ENCODE measurements around the gene RET. TPM values are rescaled to one million over a fixed set of nuclear protein-coding genes. Genes with fewer than 3 reads are reported as not detected.

RET gene
- total RNA-seq, 1 experiment from 2014 or later: under 0.01 TPM

DNA sequence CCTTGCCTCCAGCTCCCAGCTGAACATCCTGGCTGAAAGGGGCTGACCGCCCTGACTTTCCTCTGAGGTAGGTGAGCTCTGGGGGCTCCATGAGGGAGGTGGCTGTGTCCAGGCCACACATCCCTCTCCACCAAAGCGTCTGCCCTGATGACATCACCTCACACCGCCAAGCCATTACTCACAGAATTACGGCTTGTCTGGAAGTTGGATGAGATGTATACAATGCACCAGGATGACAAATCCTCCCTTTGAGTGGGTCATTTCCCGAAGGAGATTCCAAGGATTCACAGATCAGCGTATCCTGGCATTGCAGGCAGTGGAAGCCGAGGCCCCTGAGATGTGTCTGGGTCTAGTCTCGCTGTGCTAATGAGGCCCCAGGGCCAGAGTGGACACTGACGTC is 15.1 kb upstream of the RET start:
- no peak for DNase-seq (ENCODE audit: low read depth)

DNA sequence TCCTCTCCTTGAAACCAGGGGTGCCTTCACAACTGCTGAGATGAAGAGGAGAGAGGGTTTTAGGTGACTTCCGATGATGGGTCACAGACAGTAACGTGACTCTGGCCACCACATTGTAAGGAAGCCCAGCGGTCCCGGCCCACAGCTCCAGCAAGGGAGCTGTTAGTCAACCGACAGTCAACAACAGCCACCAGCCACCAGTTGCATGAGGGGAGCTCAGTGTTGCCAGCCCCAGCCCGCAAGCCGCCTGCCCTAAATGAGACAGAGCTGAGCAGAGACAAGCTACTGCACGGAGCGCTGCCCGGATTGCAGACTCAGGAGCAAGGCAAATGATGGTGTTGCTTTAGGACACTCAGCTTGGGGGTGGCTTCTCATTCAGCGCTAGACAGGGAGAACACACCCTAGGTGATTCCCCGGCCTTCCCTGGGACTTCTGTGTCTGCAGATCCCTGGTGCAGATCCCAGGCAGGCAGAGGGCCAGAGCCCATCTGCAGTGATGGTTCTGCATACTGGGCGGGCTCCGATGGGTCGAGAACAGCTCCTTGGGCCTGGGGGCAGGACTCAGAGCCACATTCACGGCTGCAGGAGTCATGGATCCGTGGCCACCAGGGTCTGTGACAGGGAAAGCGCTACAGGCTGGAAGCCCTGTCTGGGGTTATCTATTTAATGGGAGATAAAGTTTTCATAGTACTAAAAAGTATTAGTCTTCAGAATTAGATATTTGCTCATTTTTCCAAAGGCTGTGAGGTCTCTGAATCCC is 14.3 kb upstream of the RET start:
- no peak for DNase-seq (ENCODE audit: low read depth)

DNA sequence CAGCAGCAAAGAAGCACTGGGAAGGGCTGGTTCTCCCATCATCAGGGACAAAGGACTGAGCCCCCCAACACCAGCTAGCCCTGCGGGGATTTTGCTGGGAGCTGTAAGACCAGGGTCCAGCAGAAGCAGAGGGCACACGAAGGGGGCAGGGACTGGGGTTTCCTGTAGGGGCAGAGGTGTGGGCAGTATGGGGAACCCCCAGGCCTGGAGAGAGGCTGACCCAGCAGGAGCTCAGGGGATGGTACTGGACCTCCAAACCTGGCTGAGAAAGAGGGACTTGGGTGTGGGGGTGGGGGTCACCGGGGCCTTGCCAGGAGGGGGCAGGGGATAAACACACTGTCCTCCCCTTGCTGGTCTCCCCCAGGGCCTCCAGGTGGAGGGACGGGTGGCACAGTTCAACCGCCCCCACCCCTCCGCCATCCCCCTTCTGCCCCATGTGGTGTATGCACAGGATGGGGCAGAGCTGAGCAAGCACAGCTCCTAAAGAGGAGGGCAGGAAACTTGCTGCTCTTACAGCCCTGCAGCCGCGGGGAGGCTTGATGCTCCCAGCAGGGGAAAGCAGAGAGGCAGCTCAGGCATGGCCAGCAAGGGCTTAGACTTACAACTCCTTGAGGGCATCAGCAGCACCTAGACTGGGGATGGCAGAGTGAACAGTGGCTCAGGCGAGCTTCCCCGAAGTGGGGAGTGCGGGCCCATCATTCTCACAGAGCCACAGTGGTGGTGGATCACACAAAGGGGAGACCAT is 12.4 kb upstream of the RET start:
- no peak for DNase-seq (ENCODE audit: low read depth)

DNA sequence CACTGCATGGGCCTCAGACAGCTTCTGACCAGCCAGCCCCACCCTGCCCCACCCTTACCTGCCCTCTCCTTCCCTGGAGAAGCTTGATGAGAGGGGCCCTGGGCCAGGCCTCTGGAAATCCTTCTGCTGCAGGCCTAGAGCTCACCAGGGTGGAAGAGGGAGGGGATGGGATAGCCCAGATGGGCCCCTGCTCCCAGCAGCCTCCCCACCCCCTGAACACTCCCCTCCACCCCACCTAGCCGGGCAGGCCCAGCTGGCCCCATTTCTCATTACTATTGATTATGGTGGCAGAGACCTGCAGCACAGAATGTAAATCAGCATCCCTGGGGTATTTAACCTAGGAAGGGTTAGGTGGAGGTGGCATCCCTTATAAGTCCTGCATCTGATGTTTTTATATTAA is 11.6 kb upstream of the RET start:
- DNase-seq (ENCODE audit: low read depth): no peak

DNA sequence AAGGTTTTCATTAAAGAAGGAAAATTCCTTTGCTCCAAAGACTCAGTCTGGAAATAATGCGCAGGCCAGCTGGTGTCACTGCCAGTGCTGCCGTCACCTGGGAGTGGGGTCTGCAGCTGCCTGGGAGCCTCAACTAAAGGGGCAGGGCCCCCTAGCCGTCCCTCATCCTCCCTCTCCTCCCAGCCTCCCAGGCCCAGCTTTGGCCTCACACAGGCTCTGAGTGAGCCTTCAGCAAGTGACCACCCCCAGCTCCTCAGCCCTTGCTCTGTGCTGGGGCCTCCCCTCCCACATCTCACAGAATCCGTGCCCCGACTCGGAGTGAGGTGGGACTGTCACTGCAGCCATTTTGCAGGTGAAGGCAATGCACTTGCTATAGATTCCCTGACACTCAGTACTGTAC is 11.1 kb upstream of the RET start:
- DNase-seq (ENCODE audit: low read depth): no peak

DNA sequence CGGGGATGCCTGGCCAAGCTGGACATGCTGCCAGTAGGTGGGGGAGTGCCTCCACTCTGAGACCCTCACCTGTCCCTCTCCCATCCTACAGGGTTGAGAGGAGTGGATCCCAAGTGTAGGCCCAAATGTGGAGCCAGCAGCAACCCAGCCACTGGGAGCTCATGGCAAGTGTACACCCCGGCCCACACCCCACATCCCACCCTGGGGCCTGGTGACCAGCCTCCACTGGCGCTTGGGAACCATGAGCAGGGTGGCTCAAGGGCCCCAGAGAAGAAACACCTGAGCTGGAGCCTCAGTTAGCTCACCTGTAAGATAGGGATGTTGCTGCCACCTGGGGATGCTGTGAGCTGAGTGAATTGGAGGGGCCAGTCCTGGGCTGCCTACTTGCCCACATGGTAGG is 10.4 kb upstream of the RET start:
- no peak for DNase-seq (ENCODE audit: low read depth)

DNA sequence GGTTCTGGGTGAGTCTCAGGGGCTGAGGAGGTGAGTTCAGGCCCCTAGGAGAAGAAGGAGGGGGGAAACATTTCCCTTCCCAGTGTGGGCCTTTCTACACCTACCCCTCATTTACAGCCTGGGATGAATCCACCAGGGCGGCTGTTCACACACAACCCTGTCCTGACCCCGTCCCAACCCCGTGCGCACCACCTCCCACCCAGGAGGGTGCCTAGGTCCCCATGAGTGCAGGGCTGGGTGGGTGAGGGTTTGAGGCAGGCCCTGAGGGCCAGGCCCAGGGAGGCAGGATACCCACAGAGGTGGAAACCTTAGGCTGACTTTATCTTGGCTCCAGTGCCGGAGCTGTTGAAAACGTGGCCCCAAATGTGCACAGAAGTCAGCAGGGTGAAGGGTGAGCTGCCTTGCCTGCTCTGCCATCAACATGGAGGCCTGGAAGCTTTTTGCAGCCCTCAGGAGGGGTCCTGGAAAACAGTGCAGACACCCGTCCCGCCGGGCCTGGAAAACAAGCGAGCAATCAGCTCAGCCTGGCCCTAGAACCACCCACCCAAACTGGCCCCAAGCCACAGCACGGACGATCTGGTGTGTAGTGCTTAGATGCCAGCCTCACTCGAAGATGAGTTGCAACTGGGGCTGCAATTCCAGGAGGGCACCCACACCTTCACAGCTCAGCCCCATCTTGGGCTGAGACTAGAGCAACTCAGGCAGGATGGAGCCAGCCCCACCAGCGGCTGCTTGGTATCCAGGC is 9.3 kb upstream of the RET start:
- DNase-seq (ENCODE audit: low read depth): no peak

DNA sequence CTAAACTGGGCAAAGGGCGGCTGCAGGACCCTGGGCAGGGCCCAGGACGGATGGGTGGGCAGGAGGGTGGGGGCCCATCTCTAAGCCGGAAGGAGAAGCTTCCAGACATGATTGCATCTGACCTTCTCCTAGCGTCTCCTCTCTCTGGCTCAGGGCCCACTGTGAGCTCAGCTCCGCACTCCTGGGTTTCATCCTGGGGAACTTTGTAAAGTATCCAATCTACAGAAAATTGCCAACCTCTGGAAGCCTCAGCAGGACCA is 8.8 kb upstream of the RET start:
- no peak for DNase-seq (ENCODE audit: low read depth)

DNA sequence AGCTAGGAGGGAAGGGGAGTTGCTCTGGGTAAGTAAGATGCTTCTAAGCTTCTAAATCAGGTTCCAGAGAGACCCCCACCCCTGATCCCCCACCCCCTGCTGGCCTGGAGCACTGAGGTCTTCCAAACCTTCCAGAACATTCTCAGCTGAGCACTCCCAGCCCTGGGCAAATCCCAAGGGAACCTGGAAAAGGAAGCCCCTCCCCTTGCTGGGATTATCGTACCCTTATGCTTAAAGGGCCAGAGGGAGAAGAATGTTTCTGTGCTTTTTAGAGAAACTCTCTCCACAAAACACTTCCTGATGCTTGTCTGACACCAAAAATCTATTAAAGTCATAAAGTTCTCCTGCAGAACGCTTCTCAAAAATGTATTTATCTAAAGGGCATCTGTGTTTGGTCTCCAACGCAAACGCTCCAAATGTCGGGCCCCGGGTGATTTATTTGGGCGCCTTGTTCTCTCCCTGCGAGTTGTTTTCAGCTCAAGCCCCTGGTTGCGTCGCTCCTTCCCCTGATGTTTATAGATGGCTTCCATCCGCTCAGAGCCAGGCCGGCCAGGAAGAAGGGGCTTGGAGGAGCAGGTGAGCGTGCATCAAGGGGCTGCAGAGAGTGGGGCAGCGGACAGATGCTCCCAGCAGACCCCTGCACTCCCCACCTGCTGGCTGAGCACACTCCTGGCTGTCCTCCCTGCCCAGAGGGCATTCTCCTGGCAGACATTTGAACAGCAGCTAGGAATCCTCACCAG is 8.2 kb upstream of the RET start:
- DNase-seq (ENCODE audit: low read depth): no peak

DNA sequence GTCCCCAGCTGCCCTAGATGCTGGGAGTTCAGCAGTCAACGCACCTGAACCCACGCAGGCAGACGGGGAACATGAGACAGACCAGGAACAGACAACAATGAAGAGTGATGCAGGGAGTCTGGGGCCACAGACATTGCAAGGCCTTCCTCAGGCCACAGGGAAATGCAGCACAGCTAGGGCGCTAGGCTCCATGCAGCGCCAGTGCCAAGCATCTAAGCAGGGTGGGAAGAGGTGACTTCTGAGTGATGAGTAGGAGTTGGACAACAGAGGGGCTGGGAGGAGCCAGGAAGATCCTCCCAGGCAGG is 7.7 kb upstream of the RET start:
- no peak for DNase-seq (ENCODE audit: low read depth)

DNA sequence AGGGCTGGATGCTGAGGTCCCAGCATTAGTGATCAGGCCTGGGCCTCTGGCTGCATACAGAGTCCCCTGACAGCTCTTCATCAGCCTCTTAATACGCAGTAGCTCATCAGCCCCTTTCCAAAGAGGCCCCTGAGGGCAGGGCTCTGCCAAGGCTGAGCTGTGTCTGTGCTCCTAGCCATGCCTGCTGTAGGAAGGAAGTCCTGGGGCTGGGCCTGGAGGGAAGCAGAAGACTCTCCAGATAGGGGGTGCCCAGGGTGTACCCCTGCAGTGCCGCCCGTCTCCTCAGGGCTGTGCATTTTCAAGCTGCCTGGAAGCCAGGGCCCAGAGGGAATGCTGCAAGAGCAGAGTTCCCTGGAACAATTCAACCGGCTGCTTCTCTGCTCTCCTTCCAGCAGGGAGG is 7.3 kb upstream of the RET start:
- DNase-seq (ENCODE audit: low read depth): no peak

DNA sequence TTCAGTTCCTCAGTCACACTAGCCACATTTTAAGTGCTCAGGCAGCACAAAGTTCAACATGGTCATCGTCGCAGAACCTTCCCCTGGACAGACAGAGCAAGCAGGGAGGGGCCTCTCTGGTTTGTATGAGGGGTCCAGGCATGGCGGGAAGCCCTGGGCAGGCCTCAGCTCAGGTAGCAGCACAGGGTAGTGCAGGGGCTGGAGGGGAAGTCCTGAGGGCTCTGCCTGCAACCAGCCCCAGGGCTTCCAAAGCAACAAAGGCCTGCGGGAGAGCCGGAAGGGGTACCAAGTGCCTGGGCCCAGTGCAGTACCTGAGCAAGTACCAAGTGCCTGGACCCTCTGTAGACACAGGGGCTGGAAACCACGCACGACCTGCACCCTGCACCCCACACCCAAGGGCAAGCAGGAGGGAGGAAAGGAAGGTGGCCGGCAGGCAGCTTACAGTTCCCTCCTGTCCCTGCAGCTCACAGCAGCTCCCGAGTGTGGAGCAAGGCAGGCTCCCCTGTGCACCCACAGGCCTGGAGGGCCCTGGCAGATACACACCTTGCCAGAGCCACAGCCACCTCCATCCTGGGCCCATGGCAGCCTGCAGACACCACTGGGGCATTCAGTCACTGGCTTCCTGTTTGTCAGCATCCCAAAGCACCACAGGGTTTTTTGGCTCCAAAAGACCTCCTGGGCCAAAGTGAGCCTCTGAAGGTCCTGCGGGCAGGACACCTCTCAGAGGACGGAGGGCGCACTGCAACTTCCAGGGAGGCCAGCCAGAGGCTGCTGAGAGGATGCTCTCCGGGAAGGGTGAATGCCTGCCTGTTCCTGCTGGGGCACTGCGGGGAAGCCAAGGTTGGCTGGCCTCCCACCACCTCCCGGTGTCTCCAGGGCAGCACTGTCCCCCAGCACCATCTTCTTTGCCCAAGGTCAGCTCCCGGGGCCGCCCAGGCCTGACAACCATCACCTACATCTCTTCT is 6.5 kb upstream of the RET start:
- no peak for DNase-seq (ENCODE audit: low read depth)

DNA sequence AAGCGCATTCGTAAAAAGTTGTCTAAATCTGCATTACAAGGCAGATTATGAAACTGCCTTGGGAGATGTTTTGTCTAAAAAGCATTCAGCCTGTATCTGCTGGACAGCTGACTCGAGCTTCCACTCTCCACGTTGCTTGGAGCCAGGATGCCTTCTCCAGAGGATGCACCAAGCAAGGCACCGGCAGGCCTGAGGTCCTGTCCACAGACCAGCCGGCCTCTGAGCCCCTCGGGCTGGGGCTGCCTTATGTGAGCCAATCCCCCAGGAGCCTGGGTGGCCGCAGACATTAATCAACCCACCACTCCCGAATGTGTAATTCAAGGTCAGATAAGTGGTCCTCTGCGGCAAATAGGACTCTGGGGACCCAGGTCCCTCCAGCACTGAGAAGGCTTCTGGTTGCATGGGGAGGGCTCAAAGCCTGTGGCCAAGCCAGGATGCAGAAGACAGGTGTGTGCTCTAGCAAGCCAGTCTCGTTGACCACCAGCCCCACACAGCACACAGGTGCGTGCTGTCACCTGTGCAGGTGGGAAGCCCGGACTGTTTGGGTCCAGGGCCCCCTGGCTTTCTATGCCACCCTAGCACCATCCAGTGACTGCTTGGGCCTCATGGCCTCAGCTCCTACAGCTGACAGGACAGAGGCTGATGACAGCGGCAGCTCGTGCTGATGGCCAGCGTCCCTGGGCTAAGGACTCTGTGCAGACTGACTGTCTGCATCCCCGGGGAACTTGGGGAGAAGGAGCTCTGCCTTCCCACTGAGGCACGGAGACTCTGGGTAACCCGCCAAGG is 4.8 kb upstream of the RET start:
- no peak for DNase-seq (ENCODE audit: low read depth)

DNA sequence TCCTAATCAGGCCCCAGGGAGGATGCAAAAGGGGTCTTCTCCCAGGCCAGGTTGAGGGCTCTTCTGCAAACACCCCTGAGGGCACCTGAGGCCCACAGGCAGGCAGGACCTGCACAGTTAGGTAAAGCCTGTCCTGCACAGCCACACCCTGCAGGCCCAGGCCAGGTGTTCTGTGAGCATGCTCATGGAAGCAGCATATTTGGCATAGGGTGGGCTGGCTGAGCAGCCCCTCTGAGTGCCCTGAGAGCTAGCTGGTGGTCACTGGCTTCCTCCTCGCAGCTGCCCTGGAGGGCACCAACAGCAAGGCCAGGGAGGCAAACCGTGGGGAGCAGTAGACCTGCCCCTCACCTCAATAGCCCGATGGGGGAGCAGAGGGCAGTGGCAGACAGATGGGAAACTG is 3.7 kb upstream of the RET start:
- DNase-seq (ENCODE audit: low read depth): no peak

DNA sequence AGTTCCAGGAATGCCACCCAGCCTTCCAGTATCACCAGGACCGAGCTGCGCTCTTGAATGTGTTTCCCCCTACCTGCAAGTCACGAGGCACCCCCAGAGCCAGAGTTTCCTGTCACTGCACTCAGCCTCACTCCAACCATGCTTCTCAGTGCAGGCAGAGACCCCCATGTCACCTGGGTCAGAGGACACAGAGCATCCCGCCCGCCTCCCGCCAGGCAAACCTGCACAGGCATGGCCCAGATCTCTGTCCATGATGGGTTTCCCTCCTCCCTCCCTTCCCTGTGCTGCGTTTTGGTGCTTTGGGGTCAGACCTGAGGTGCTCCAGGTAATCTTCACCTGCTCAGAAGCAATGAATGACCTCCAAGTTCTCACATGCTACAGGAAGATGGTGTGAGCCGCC is 3.1 kb upstream of the RET start:
- no peak for DNase-seq (ENCODE audit: low read depth)

DNA sequence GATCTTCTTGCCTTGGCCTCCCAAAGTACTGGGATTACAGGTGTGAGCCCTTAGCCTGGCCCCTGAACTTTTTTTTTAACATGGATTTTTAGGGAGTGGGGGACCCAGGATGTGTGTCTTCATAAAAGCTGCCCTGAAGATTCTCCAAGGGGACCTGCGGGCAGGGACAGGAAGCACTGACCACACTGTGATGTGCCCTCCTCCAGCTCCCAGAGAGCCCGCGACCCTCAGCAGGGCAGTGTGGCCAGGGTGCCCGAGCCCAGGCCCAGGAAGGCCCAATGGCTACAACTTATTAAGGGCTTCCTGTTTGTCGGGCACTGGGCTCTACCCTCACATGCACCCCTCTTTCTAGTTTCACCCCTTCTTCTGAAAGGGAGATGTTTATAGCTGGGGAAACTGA is 2.5 kb upstream of the RET start:
- DNase-seq (ENCODE audit: low read depth): no peak

DNA sequence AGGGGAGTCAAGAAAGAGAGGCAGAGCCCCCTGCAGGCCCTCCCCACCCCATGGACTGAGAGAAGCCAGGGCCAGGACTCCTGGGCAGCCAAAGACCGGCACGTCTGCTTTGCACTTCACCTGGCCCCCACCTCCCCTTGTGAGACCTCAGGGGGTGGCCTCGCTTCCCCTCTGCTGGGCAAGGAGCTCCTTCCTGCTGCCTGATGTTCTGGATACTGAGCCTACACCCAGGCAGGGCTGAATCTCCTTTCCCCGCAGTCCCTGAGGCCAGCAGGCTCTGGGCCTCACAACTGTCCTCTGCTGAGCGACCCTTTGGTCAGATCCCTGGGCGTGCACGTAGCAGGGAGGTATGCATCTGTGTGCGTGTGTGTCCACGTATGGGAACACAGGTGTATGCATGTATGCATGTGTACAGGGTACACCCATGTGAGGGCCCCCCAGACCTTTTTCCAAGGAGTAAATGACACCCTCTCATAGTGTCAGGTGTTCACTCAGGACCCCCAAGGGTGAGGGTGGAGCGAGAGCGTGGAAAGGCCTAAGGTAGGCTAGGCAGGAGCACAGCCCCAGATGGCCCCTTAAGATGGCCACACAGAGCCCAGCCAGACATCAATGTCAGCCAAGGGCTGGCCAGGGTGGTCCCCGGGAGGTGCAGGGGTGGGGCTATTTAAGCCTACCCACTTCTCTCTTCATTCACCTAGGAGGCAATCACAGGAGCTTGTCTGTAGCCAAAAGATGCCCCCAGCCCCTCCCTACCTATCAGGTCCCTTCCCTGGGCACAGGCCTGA is 1.9 kb upstream of the RET start:
- no peak for DNase-seq (ENCODE audit: low read depth)

DNA sequence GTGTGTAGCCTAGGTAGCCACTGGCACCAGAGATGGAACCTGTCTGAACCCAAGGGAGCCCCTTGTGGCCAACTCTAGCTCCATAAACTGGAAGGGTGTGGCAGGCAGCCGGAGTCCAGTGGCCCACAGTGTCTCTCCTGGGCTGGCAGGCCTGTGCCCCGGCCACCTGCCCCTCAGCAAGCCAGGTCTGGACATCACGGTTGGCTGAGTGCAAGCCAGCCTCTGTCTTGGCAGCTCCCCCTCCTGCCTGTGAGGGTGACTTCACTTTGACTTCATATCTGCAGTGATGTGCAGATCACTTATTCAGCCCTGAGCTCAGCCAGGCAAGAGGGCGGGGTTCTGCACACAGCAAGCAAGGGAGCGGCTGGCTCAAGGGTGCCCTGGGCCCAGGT is 1.3 kb upstream of the RET start:
- DNase-seq (ENCODE audit: low read depth): no peak

DNA sequence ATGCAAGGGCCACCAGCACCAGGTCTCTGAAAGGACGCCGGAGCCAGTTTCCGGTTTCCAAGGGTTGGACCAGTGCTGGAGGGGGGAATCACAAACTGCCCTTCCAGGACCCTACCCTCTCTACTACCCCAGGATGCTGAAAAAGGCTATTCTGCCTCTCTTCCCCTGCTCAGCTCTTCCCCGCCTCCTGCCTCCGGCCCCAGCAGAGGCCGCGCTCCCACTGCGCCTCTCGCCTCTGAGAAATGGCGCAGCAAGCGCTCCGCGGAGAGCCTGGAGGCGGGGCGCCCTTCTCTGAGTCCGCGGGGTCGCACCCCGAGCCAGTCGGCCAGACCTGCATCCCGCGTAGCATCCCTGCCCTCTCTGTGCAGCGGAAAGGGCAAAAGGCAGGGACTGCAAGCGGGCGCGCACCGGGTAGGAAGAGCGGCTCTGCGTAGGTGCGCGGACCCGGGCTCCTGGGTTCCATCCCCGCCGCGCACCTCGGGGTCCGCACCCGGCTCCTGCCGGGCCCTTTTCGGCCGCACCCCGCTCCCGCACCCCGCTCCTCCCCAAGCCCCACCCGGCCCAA is 476 bp upstream of the RET start:
- DNase-seq (ENCODE audit: low read depth): no peak
